ENCODE measurements around the gene TANGO2. TPM values are rescaled to one million over a fixed set of nuclear protein-coding genes. Genes with fewer than 3 reads are reported as not detected.

Gene TANGO2
- total RNA-seq, 1 experiment from 2014 or later: 14.6 TPM

DNA sequence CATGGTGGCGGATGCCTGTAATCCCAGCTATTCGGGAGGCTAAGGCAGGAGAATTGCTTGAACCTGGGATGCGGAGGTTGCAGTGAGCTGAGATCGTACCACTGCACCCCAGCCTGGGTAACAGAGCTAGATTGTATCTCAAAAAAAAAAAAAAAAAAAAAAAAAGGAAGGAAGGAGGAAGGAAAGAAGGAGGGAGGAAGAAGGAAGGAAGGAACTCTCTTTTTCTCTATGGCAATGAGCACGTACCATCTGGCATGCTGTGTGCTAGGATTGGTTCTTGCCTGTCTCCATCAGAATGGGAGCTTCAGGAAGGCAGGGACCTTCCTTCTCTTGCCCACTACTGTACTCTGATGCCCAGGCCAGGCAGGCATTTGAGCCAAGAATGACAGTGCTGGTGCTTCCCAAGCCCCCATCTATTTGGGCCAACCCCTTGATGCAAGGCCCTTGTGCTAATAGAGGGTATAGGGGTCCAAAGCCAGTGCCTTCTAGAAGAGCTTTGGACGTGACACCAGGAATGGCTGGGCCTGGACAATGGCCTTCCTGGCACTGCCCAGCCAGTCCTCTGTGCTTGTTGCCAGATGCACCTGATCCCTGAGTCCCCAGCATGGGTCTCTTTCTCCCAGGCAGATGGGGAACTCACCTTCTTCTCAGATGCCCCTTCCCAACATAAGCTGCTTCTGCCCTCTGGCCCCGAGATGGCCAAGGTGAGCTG, 48.6 kb downstream of the TANGO2 start:
- H4K91ac ChIP-seq (ENCODE audit: insufficient read length, low read depth, low read length): no peak overlapping the region
- TF ChIP-seq, protein P1, sequence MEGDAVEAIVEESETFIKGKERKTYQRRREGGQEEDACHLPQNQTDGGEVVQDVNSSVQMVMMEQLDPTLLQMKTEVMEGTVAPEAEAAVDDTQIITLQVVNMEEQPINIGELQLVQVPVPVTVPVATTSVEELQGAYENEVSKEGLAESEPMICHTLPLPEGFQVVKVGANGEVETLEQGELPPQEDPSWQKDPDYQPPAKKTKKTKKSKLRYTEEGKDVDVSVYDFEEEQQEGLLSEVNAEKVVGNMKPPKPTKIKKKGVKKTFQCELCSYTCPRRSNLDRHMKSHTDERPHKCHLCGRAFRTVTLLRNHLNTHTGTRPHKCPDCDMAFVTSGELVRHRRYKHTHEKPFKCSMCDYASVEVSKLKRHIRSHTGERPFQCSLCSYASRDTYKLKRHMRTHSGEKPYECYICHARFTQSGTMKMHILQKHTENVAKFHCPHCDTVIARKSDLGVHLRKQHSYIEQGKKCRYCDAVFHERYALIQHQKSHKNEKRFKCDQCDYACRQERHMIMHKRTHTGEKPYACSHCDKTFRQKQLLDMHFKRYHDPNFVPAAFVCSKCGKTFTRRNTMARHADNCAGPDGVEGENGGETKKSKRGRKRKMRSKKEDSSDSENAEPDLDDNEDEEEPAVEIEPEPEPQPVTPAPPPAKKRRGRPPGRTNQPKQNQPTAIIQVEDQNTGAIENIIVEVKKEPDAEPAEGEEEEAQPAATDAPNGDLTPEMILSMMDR (conservative IDR thresholded peaks at IDR 0.05): no peak
- H3K4ac ChIP-seq (ENCODE audit: low read depth, low read length): no peak overlapping the region
- no peak overlapping the region for H3K56ac ChIP-seq (ENCODE audit: insufficient read length, low read depth, low read length)
- no peak overlapping the region for H3K27ac ChIP-seq (ENCODE audit: insufficient read length, low read depth, low read length)
- Mint-ChIP-seq H3K27me3 (ENCODE audit: low read depth) (peaks cover 32% of the 10 kb centered on the region), H3K4me3 (no peak overlapping the region), H3K36me3 (ENCODE audit: insufficient read depth in 1 of 3, low read depth in 3 of 3) (no peaks in the 10 kb centered on the region), H3K9me3 (no peaks in the 10 kb centered on the region), H3K27ac (no peak overlapping the region), H3K4me1 (no peaks in the 10 kb centered on the region)
- H2BK20ac ChIP-seq (ENCODE audit: low read depth, low read length, poor library complexity, severe bottlenecking): no peak overlapping the region
- H3K27me3 ChIP-seq (ENCODE audit: insufficient read depth, low read length): no peaks in the 10 kb centered on the region; the same call in 1 of the 2 replicates
- DNase-seq: no peak
- H3K23ac ChIP-seq (ENCODE audit: insufficient read length, low read depth, low read length): no peak overlapping the region
- H2AK5ac ChIP-seq (ENCODE audit: insufficient read length, low read length): no peak overlapping the region
- no peak overlapping the region for H2BK12ac ChIP-seq (ENCODE audit: insufficient read length, low read depth, low read length)
- no peaks in the 10 kb centered on the region for H3K4me1 ChIP-seq (ENCODE audit: insufficient read depth, low read length)
- H4K8ac ChIP-seq (replicated peaks; ENCODE audit: insufficient read length, low read depth, low read length): no peak overlapping the region
- no peak overlapping the region for H2AFZ ChIP-seq (ENCODE audit: low read length)
- H3K9ac ChIP-seq (ENCODE audit: extremely low read depth, insufficient read length, low read length): no peak overlapping the region
- no CpG with 5 or more reads among the region's 7 CpGs for WGBS (ENCODE audit: extremely low coverage, insufficient read length, low lambda C conversion rate)
- H3K79me1 ChIP-seq (ENCODE audit: insufficient read depth, low read depth, low read length, poor library complexity, severe bottlenecking): no peaks in the 10 kb centered on the region
- no peak overlapping the region for H2BK120ac ChIP-seq (ENCODE audit: low read depth, low read length, poor library complexity, severe bottlenecking)
- no peak overlapping the region for H3T11ph ChIP-seq (ENCODE audit: low read length)
- H3K79me2 ChIP-seq (ENCODE audit: insufficient read depth, low read length): no peaks in the 10 kb centered on the region
- H3K23me2 ChIP-seq (ENCODE audit: insufficient read length, low read depth, low read length, poor library complexity, severe bottlenecking): no peaks in the 10 kb centered on the region
- no peak overlapping the region for H4K5ac ChIP-seq (ENCODE audit: insufficient read length, low read depth, low read length)
- H4K20me1 ChIP-seq (ENCODE audit: control insufficient read depth, insufficient read depth, insufficient read length): no peaks in the 10 kb centered on the region
- H3K9me3 ChIP-seq (ENCODE audit: control insufficient read depth, low read depth, low read length): no peaks in the 10 kb centered on the region
- H3K18ac ChIP-seq (ENCODE audit: insufficient read length, low read depth, low read length): no peak overlapping the region
- H3K4me2 ChIP-seq (ENCODE audit: insufficient read depth, insufficient read length, low read length): no peak overlapping the region
- H3K14ac ChIP-seq (ENCODE audit: insufficient read depth, low read length): no peak overlapping the region
- H2BK5ac ChIP-seq (ENCODE audit: insufficient read length, low read length): no peak overlapping the region
- H2BK15ac ChIP-seq (ENCODE audit: low read depth, low read length): no peak overlapping the region
